Measurements from ENCODE around the gene PARD3B. TPM values are rescaled to one million over a fixed set of nuclear protein-coding genes. Genes with fewer than 3 reads are reported as not detected.

Gene PARD3B
- total RNA-seq, 1 experiment from 2014 or later, result 7.6 TPM

- CTCF ChIA-PET, result no interaction called here
Observed at GRCh38 chr2:205619600-205619999, 1074.3 kb downstream of the PARD3B start.

GRCh38 chr2:205627085-205627484 is 1081.8 kb downstream of the PARD3B start:
- TF ChIP-seq CTCF (conservative IDR thresholded peaks at IDR 0.05; ENCODE audit: low read depth, low read length) (no peak), EZH2 (IDR thresholded peaks at IDR 0.05; ENCODE audit: borderline replicate concordance, low read depth, low read length, poor library complexity, severe bottlenecking) (no peak)
- no peaks in the 10 kb centered on the region for H3K4me1 ChIP-seq (ENCODE audit: insufficient read depth, low read length, poor library complexity, severe bottlenecking)
- intact Hi-C loops (cut with micrococcal nuclease; ENCODE audit: unreplicated experiment), result no loop called here
- ChIA-PET POLR2A (ENCODE audit: low non-redundant PET) (no interaction called here), CTCF (no interaction called here)
- H3K36me3 ChIP-seq (ENCODE audit: insufficient read depth, low read length, poor library complexity, severe bottlenecking), result no peaks in the 10 kb centered on the region
- DNase-seq (ENCODE audit: low spot score), result no peak
- H3K27ac ChIP-seq (ENCODE audit: low read depth, low read length, poor library complexity, severe bottlenecking), result no peak overlapping the region
- H3K27me3 ChIP-seq (replicated peaks; ENCODE audit: insufficient read depth, low read depth, low read length, poor library complexity), result no peaks in the 10 kb centered on the region
- H3K4me3 ChIP-seq (ENCODE audit: low read depth, low read length, poor library complexity, severe bottlenecking), result no peak overlapping the region
- no TSS peak for BruUV-seq (replicated peaks)
- H3K9me3 ChIP-seq (ENCODE audit: low read depth, low read length, poor library complexity, severe bottlenecking), result no peaks in the 10 kb centered on the region

More at GRCh38 chr2:205619600-205619999, 1074.3 kb downstream of the PARD3B start:
- no TSS peak for BruUV-seq (replicated peaks)
- Histone ChIP-seq H3K36me3 (ENCODE audit: insufficient read depth, low read length, poor library complexity, severe bottlenecking) (no peaks in the 10 kb centered on the region), H3K4me1 (ENCODE audit: insufficient read depth, low read length, poor library complexity, severe bottlenecking) (no peaks in the 10 kb centered on the region), H3K27ac (ENCODE audit: low read depth, low read length, poor library complexity, severe bottlenecking) (no peak overlapping the region), H3K9me3 (ENCODE audit: low read depth, low read length, poor library complexity, severe bottlenecking) (no peaks in the 10 kb centered on the region), H3K4me3 (ENCODE audit: low read depth, low read length, poor library complexity, severe bottlenecking) (no peak overlapping the region), H3K27me3 (replicated peaks; ENCODE audit: insufficient read depth, low read depth, low read length, poor library complexity) (no peaks in the 10 kb centered on the region)
- POLR2A ChIA-PET (ENCODE audit: low non-redundant PET), result no interaction called here
- TF ChIP-seq EZH2 (IDR thresholded peaks at IDR 0.05; ENCODE audit: borderline replicate concordance, low read depth, low read length, poor library complexity, severe bottlenecking) (no peak), CTCF (conservative IDR thresholded peaks at IDR 0.05; ENCODE audit: low read depth, low read length) (no peak)
- no peak for DNase-seq (ENCODE audit: low spot score)
- intact Hi-C loops (cut with micrococcal nuclease; ENCODE audit: unreplicated experiment), result no loop called here

GRCh38 chr2:205628422-205628821 is 1083.1 kb downstream of the PARD3B start:
- Histone ChIP-seq H3K27ac (ENCODE audit: low read depth, low read length, poor library complexity, severe bottlenecking) (no peak overlapping the region), H3K4me3 (ENCODE audit: low read depth, low read length, poor library complexity, severe bottlenecking) (no peak overlapping the region), H3K4me1 (ENCODE audit: insufficient read depth, low read length, poor library complexity, severe bottlenecking) (no peaks in the 10 kb centered on the region), H3K36me3 (ENCODE audit: insufficient read depth, low read length, poor library complexity, severe bottlenecking) (no peaks in the 10 kb centered on the region), H3K27me3 (replicated peaks; ENCODE audit: insufficient read depth, low read depth, low read length, poor library complexity) (no peaks in the 10 kb centered on the region), H3K9me3 (ENCODE audit: low read depth, low read length, poor library complexity, severe bottlenecking) (no peaks in the 10 kb centered on the region)
- BruUV-seq (replicated peaks), result no TSS peak
- no peak for DNase-seq (ENCODE audit: low spot score)
- intact Hi-C loops (cut with micrococcal nuclease; ENCODE audit: unreplicated experiment), result no loop called here
- ChIA-PET POLR2A (ENCODE audit: low non-redundant PET) (no interaction called here), CTCF (no interaction called here)
- TF ChIP-seq EZH2 (IDR thresholded peaks at IDR 0.05; ENCODE audit: borderline replicate concordance, low read depth, low read length, poor library complexity, severe bottlenecking) (no peak), CTCF (conservative IDR thresholded peaks at IDR 0.05; ENCODE audit: low read depth, low read length) (no peak)

Measured in A673 (cell line).